GM18517 (cell line): ENCODE measurements around the gene CRTC1.
"Not testable (repeated sequence)": the region's sequence is repeated elsewhere in the genome, so short reads cannot be mapped to it uniquely, and the experiment has no call there.

ENCODE experiments used
- ATAC-seq: cut with Tn5 transposase; IDR thresholded peaks from one replicate; pipeline ENCODE4 v1.9.1; 2021; ENCODE audit warnings: mild to moderate bottlenecking, moderate library complexity; ENCODE audit not compliant: unreplicated experiment

Gene CRTC1

GRCh38 chr19:18668744-18669523 is 14.5 kb upstream of the CRTC1 start:
- no peak for ATAC-seq

DNA sequence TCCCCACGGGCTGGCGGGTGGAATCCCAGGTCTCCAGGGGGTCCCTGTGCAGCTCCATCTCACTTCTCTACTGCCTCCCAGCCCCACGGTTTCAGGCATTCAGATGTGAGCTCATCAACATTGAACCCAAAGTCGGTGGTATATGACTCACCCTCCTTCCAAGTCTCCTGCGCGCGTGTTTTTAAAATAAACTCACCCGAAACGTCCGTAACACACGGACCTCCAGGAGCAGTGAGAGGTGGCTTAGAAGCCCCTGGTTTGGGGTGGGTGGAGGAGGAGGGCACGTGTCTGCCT is 14.0 kb upstream of the CRTC1 start:
- no peak for ATAC-seq

DNA sequence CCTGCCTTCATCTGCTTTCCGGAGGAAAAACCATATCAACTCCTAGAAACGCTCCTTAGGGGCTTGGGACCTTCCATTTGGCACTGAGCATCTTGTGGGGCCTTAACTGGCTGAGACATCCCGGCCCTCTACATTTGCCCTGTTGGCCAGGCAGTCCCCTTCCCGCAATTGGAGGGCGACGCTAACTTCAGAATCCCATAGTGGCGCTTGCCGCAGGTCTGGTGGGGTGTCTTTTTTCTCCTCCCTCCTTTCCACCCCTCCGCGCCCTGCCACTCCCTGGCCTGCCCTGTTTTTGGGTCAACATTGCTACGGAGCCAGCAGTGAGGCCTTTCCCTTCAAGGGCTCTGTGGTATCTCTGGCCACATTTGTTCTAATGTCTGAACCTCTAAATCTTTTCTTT is 13.6 kb upstream of the CRTC1 start:
- ATAC-seq = no peak

DNA sequence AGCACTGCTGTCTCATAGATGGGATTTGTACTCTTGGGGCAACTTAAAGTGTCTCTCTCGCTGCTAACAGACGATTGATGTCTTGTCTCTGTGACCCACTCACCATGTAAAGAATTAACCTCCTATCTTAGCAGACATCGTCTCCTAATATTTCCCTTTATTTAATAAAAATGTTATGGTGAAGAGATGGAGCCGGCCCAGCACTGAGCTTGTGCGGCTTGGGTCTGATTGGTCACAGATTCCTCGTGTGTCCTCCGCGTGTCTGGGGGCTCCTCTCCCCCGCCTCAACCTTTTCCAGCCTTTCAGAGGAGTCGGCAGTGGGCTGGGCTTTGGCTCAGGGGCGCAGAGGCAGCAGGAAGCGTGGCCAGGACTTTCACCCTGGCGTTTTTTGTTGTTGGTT is 13.2 kb upstream of the CRTC1 start:
- ATAC-seq = no peak

DNA sequence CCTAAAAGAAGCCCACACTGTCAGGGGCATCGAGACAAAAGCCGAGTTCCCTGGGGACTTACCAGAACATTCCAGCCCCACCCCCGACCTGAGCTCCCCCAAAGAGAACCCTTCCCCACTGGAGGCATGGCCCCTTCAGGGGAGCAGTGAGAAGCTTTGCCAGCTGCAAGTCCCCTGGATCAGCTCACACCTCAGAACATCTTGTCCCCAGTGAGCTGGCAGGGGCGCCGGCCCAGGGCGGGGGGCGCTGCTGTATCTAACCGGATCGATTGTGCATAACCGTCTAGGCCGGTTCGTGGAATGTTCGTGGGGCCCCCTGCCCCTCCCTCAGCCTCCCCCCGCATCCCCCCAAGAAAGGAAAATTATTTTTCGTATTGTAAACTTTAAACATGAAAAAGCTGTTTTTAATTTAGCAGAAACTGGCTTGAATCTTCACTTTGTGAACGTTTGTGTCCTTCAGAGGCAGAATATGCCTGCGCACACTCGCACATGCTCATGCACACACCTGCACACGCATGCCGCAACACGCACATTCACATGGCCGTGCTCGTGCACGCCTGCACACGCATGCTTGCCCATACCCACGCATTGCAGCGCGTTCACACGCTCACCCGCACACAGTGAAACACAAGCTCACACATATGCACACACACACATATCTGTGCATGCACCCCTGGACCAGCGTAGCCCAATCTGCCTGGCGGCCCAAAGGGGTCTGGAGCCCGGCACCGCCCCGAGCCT is 12.0 kb upstream of the CRTC1 start:
- ATAC-seq = no peak

DNA sequence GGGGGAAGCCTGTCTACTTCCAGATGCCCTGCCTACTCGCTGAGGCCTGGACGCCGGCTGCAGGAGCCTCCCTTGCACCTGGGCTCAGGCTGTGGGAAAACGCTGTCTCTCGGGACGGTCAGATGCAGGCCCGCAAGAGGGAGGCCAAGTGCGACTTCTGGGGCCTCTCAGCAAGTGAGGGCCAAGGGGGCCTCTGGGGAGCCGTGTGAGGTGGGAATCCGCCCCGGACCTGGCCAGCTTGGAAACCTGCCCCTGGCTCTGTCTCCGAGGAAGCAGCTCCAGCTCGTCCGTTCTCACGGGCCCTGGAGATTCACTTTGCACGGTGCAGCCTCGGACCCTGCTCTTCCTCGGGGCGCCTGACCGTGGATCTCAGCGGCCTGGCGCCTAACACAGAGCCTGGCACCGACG is 11.4 kb upstream of the CRTC1 start:
- no peak for ATAC-seq

DNA sequence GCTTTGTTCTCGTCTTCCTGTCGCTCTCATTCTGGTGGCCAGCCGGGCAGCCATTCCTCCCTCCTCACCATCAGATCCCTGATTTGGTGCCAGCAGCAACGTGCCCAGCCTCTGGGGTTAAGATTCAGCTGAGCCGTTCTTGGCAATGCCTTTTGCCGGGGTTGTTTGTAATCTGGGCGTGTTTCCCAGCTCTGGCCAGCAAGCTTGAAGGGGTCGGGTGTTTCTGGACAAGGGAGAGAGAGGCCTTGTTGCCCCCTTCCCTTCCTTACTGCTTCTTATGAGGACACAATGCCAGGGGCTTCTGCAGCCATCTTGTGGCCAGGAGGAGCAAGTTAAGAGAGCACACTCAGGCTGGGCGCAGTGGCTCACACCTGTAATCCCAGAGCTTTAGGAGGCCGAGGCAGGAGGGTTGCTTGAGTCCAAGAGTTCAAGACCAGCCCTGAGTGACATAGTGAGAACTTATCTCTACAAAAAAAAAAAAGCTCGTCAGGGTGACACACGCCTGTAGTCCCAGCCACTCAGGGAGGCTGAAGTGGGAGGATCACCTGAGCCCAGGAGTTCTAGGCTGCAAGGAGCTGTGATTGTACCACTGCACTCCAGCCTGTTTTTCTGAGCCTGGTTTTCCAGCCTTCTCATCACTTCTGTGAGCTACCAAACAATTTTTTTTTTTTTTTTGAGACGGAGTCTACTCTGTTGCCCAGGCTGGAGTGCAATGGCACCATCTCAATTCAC is 10.7 kb upstream of the CRTC1 start:
- ATAC-seq = no peak

DNA sequence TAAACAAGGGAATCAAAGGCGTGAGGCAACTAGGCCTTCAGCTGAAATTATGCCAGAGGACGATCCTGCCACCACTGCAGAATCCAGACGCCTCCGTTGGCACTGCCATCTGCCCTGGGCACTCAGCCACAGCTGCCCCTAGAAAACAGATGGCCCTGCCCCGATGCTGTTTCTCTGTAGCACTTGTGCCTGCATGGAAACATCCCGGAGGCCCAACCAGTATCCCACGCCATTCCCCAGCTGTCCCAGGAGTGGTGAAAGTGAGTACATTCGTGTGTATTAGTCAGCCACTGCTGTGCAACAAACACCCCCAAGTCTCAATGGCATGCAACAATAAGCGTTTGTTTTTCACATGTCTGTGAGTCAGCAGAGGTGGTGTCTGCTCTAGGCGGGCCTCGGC is 8.9 kb upstream of the CRTC1 start:
- no peak for ATAC-seq

DNA sequence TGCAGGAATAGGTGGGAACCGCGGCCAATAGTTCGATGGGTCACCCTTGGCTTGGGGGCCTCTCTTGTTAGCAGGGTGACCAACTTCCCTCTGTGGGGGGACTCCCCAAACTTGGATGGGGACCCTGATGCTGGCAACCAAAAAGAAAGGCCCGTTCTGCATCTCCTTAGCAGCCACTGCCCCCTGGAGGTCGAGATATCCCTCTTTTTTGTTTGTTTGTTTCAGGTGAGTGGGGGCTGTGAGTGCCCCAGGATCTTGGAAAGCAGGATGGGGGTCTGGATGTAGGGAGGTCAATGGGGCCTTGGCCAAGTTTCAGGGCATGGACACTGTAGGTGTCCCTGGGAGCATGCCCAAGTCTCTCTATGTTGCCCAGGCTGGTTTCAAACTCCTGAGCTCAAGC is 7.7 kb upstream of the CRTC1 start:
- ATAC-seq = no peak

DNA sequence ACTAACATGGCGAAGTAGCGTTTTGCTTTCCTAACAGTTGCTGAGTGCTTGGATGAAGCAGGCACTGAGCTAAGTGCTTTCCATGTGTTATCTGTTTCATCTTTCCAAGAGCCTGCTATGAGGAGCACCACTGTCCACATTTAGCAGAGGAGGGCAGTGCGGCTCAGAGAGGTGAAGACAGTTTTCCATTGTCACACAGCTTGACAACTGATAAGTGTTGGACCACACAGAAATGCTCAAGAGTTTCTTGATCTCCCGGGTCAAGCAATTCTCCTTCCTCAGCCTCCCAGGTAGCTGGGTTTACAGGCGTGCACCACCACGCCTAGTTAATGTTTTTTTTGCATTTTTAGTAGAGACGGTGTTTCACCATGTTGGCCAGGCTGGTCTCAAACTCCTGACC is 6.8 kb upstream of the CRTC1 start:
- ATAC-seq = no peak

DNA sequence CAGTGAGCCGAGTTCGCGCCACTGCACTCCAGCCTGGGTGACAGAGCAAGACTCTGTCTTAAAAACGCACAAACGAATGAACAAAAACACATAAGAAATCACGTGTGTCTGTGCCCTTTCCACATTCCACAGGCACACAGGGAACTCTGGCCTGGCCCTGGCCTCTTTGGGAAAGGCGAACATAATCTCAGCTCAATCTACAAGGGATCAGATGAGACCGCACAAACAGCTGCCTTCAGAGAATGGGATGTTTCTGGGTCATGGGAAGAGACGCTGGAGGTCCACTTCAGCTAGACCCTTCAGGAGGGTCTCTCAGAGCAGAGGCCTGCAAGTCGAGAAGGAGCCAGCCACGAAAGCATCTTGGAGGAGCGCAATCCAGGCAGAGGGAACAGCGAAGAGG is 6.3 kb upstream of the CRTC1 start:
- ATAC-seq = no peak

DNA sequence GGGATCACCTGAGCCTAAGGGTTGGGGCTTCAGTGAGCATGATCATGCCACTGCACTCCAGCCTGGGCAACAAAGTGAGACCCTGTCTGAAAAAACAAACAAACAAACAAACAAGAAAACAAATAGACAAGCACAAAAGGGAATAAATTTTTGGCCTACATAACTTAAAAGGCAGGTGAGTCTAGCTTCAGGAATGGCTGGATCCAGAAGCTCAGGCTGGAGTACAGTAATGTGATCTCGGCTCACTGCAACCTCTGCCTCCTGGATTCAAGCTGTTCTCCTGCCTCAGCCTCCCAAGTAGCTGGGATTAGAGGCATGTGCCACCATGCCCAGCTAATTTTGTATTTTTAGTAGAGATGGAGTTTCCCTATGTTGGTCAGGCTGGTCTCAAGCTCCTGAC is 3.3 kb upstream of the CRTC1 start:
- not testable (repeated sequence) for ATAC-seq

DNA sequence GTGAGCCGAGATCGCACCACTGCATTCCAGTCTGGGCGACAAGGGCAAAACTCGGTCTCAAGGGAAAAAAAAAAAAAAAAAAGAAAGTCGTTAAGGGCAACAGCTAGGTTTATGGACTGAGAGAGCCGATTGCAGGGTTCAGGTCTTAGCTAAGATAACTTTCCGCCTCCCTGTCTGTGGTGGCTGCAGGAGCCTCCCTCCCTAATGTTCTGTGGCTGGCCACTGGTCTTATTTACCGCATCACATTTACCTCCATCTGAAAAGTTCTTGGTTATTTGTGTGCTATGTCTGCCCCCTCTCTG is 722 bp upstream of the CRTC1 start:
- ATAC-seq = no peak

DNA sequence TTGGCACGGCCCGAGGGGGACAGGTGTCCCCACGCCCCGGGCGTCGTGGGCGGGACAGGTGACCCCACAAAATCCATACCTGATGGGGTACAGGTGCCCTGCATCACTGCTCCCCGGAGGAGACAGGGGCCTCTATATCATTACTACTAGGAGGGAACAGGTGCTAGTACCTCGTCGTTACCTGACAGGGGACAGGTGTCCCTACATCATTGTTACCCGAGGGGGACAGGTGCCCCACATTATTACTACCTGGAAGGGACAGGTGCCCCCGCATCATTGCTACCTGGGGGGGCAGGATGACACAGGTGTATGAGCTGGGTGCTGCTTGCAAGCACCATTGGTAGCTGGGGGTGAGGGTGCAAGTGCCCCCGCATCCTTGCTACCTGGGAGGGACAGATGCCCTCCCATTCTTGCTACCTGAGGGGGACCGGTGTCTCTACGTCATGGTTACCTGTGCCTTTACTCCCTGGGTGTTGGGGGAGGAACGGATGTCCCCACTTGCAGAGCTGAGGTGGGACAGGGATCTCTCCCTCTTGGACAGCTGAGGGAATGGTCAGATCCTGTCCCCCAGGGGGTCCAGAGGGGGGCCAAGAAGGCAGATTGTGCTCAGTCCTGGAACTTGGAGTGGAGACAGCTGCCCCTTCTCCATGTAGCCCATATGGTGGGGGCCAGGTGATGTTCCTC is 620 bp downstream of the CRTC1 start:
- no peak for ATAC-seq

- ATAC-seq = no peak
These were observed 1.1 kb downstream of the CRTC1 start for GRCh38 chr19:18684642-18684993.

DNA sequence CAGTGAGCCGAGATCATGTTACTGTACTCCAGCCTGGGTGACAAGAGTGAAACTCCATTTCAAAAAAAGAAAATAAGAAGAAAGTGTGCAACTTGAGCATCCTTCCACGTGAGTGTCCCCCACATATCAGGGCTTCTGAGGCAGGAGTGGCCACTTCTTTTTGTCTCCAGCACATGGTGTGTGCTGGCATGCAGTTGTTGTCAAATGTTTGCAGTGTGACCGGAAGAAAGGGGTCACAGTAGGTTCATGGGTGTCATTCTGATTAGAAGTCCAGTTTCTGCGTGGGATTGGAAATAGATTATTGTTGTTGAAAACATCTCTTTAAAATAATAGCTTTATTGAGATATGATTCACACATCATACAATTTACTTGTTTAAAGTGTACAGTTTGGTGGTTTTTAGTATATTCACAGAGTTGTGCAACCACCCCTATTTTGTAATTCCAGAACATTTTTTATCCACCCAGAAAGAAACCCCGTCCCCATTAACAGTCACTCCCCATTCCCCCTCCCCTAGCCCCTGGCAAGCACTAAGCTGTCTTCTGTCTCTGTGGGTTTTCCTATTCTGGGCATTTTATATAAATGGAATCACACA is 2.2 kb downstream of the CRTC1 start:
- ATAC-seq = no peak

DNA sequence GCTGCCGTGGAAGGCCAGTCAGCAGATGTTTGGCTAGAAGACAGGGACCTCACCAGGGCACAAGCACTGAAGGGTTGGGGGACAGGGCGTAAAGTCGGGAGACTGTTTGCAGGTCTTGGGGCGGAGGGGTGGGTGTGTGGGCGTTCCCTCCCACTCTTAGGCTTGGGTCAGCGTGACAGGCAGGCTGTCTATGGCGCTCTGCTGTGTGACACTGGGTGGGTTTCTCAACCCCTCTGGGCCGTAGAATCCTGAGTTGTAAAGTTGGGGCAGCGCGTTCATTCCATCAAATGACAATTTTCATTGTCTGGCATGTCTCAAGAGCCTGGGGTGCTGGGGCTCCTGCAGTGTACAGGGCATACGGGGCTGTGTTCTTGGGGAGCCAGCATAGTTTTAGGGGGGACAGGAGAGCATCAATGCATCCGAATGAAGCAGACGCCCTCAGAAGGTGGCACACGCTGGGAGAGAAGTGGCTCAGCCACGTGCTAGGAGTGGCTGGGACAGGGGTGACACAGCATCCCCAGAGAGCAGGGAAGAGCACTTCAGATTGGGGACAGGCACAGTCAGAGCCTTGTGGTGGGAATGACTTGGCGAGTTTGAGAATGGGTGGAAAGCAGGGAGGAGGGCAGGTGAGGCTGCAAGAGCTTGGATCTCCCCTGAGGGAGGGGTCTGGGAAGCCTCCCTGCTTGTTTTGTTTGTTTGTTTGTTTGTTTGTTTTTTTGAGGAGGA is 4.4 kb downstream of the CRTC1 start:
- no peak for ATAC-seq

- no peak for ATAC-seq
These were observed 12.5 kb downstream of the CRTC1 start for GRCh38 chr19:18696023-18696422.

DNA sequence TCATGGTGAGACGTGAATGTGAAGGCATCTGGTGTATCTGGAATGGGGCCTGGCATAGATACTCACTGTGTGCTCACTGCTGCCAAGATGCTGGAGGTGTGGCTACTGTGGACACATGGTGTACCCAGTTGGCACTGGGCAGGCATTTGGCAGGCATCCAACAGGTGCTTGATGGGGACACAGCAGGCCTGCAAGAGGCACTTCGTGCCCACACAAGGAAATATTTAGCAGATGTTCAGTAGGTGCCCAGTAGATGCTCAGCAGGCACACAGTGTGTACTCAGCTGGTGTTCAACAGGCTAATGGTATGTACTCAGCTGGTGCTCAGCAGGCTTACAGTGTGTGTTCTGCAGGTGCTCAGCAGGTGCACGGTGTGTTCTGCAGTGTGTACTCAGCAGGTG is 14.2 kb downstream of the CRTC1 start:
- ATAC-seq = no peak

DNA sequence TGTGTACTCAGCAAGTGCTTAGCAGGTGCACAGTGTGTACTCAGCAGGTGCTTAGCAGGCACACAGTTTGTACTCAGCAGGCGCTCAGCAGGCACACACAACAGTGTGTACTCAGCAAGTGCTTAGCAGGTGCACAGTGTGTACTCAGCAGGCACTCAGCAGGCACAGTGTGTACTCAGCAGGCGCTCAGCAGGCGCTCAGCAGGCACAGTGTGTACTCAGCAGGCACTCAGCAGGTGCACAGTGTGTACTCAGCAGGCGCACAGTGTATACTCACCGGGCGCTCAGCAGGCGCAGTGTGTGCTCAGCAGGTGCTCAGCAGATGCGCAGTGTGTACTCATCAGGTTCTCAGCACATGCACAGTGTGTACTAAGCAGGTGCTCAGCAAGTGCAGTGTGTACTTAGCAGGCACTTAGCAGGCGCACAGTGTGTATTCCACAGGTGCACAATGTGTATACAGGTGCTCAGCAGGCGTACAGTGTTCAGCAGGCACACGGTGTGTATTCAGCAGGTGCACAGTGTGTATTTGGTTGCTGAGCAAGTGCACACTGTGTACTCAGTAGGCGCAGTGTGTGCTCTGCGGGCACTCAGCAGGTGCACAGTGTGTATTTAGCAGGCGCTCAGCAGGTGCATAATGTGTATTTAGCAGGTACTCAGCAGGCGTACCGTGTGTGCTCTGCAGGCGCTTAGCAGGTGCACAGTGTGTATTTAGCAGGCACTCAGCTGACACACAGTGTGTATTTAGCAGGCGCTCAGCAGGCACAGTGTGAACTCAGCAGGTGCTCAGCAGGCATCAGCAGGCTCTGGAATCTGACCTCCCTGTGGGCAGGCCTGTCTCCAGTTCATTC is 15.1 kb downstream of the CRTC1 start:
- no peak for ATAC-seq
